ENCODE results near the gene SLC1A7.

- TF ChIP-seq CTCF (IDR thresholded peaks at IDR 0.05; ENCODE audit: low read length) = no peak
- TF ChIP-seq EZH2 (IDR thresholded peaks at IDR 0.05; ENCODE audit: borderline replicate concordance, low read length) = no peak
These were observed 38.5 kb upstream of the SLC1A7 start for GRCh38 chr1:53180951-53181350.

All from OCI-LY1 (cell line).